Measurements from ENCODE around the gene SSBP4.

The SSBP4 gene

GRCh38 chr19:18388100-18388959 is 30.9 kb upstream of the SSBP4 start (continued):
- TF ChIP-seq ZNF473 (tag by site-specific recombination; IDR thresholded peaks at IDR 0.05): no peak
- no peak for TF ChIP-seq ZNF433 (tag by site-specific recombination; IDR thresholded peaks at IDR 0.05; ENCODE audit: low read depth)
- peak; percentile 53; the same call in 1 of the 2 replicates for TF ChIP-seq ZNF629 (tag by site-specific recombination; IDR thresholded peaks at IDR 0.05)
- no peak for TF ChIP-seq TRIM28 (IDR thresholded peaks at IDR 0.05; ENCODE audit: borderline replicate concordance, low read length)
- TF ChIP-seq ZNF223 (tag by site-specific recombination; IDR thresholded peaks at IDR 0.05): peak; percentile 86; the same call in 1 of the 2 replicates
- no peak for TF ChIP-seq ZNF266 (tag by site-specific recombination; IDR thresholded peaks at IDR 0.05; ENCODE audit: low read depth)
- no peak for TF ChIP-seq SP3 (tag by site-specific recombination; IDR thresholded peaks at IDR 0.05)
- no peak for TF ChIP-seq ZNF670 (tag by site-specific recombination; IDR thresholded peaks at IDR 0.05; ENCODE audit: low read depth)
- TF ChIP-seq ZNF555 (tag by site-specific recombination; conservative IDR thresholded peaks at IDR 0.05): no peak
- TF ChIP-seq ZBTB7A (tag by site-specific recombination; IDR thresholded peaks at IDR 0.05; ENCODE audit: low read depth): no peak; the same call in 1 of the 2 replicates
- TF ChIP-seq, protein P1, sequence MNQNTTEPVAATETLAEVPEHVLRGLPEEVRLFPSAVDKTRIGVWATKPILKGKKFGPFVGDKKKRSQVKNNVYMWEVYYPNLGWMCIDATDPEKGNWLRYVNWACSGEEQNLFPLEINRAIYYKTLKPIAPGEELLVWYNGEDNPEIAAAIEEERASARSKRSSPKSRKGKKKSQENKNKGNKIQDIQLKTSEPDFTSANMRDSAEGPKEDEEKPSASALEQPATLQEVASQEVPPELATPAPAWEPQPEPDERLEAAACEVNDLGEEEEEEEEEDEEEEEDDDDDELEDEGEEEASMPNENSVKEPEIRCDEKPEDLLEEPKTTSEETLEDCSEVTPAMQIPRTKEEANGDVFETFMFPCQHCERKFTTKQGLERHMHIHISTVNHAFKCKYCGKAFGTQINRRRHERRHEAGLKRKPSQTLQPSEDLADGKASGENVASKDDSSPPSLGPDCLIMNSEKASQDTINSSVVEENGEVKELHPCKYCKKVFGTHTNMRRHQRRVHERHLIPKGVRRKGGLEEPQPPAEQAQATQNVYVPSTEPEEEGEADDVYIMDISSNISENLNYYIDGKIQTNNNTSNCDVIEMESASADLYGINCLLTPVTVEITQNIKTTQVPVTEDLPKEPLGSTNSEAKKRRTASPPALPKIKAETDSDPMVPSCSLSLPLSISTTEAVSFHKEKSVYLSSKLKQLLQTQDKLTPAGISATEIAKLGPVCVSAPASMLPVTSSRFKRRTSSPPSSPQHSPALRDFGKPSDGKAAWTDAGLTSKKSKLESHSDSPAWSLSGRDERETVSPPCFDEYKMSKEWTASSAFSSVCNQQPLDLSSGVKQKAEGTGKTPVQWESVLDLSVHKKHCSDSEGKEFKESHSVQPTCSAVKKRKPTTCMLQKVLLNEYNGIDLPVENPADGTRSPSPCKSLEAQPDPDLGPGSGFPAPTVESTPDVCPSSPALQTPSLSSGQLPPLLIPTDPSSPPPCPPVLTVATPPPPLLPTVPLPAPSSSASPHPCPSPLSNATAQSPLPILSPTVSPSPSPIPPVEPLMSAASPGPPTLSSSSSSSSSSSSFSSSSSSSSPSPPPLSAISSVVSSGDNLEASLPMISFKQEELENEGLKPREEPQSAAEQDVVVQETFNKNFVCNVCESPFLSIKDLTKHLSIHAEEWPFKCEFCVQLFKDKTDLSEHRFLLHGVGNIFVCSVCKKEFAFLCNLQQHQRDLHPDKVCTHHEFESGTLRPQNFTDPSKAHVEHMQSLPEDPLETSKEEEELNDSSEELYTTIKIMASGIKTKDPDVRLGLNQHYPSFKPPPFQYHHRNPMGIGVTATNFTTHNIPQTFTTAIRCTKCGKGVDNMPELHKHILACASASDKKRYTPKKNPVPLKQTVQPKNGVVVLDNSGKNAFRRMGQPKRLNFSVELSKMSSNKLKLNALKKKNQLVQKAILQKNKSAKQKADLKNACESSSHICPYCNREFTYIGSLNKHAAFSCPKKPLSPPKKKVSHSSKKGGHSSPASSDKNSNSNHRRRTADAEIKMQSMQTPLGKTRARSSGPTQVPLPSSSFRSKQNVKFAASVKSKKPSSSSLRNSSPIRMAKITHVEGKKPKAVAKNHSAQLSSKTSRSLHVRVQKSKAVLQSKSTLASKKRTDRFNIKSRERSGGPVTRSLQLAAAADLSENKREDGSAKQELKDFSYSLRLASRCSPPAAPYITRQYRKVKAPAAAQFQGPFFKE (tag by site-specific recombination; IDR thresholded peaks at IDR 0.05; ENCODE audit: borderline replicate concordance): no peak
- no peak for TF ChIP-seq ZSCAN16 (tag by site-specific recombination; IDR thresholded peaks at IDR 0.05)
- no peak for TF ChIP-seq ZNF174 (tag by site-specific recombination; IDR thresholded peaks at IDR 0.05)
- TF ChIP-seq, protein P2, sequence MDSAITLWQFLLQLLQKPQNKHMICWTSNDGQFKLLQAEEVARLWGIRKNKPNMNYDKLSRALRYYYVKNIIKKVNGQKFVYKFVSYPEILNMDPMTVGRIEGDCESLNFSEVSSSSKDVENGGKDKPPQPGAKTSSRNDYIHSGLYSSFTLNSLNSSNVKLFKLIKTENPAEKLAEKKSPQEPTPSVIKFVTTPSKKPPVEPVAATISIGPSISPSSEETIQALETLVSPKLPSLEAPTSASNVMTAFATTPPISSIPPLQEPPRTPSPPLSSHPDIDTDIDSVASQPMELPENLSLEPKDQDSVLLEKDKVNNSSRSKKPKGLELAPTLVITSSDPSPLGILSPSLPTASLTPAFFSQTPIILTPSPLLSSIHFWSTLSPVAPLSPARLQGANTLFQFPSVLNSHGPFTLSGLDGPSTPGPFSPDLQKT (IDR thresholded peaks at IDR 0.05; ENCODE audit: borderline replicate concordance, low read depth, low read length): no peak
- no peak for TF ChIP-seq ZNF362 (tag by site-specific recombination; IDR thresholded peaks at IDR 0.05)
- no peak for TF ChIP-seq INSM2 (tag by site-specific recombination; IDR thresholded peaks at IDR 0.05)
- TF ChIP-seq ZNF48 (tag by site-specific recombination; IDR thresholded peaks at IDR 0.05): no peak
- TF ChIP-seq ZNF449 (tag by site-specific recombination; IDR thresholded peaks at IDR 0.05): peak; percentile 88
- TF ChIP-seq MYNN (tag by site-specific recombination; IDR thresholded peaks at IDR 0.05; ENCODE audit: borderline replicate concordance): no peak
- no peak for TF ChIP-seq OSR2 (tag by site-specific recombination; IDR thresholded peaks at IDR 0.05)
- TF ChIP-seq ZNF133 (tag by site-specific recombination; IDR thresholded peaks at IDR 0.05): no peak
- TF ChIP-seq HOXC10 (CRISPR knock-in tag; IDR thresholded peaks at IDR 0.05): no peak
- TF ChIP-seq YY2 (tag by site-specific recombination; IDR thresholded peaks at IDR 0.05): no peak
- no peak for TF ChIP-seq ZSCAN23 (tag by site-specific recombination; IDR thresholded peaks at IDR 0.05)
- TF ChIP-seq SETDB1 (IDR thresholded peaks at IDR 0.05; ENCODE audit: insufficient read length, low read length): no peak
- TF ChIP-seq ZBTB10 (tag by site-specific recombination; IDR thresholded peaks at IDR 0.05): peak; percentile 22; the same call in 1 of the 2 replicates
